ENCODE data around the gene STAC3.

- peak in 3 of 7 experiments; percentile 9 to 31 (median 12) for TF ChIP-seq CTCF (IDR thresholded peaks at IDR 0.05)
- no peak for TF ChIP-seq POLR2A (IDR thresholded peaks at IDR 0.05)
Observed at GRCh38 chr12:57240066-57240921, 10.7 kb downstream of the STAC3 start.

All from body of pancreas (tissue), 4 donors.